H9 (cell line): ENCODE results near the gene B3GNT7. TPM values are rescaled to one million over a fixed set of nuclear protein-coding genes. Genes with fewer than 3 reads are reported as not detected.

Source experiments
- DNase-seq: peaks from one replicate; pipeline ENCODE4 v3.0.0-alpha.2; 2017
- H2AFZ ChIP-seq: one replicate; pipeline ENCODE4 v1.6.1; 2013; ENCODE audit warnings: mild to moderate bottlenecking, low read length, control low read depth, moderate library complexity
- H2AK5ac ChIP-seq: 2 replicates; pipeline ENCODE4 v1.6.1; 2013; ENCODE audit warnings: low read length, control low read depth, mixed read lengths; ENCODE audit not compliant: insufficient read length
- H2BK120ac ChIP-seq: one replicate; pipeline ENCODE4 v1.6.1; 2013; ENCODE audit warnings: low read depth, mild to moderate bottlenecking, low read length, control low read depth, inconsistent platforms; ENCODE audit not compliant: poor library complexity, severe bottlenecking
- H2BK12ac ChIP-seq: 2 replicates; pipeline ENCODE4 v1.6.1; 2013; ENCODE audit warnings: low read length, control low read depth, mixed read lengths, low read depth; ENCODE audit not compliant: insufficient read length
- H2BK15ac ChIP-seq: 2 replicates; pipeline ENCODE4 v1.6.1; 2013; ENCODE audit warnings: low read depth, low read length, control low read depth
- H2BK20ac ChIP-seq: one replicate; pipeline ENCODE4 v1.6.1; 2013; ENCODE audit warnings: low read depth, mild to moderate bottlenecking, low read length, control low read depth, inconsistent platforms; ENCODE audit not compliant: poor library complexity, severe bottlenecking
- H2BK5ac ChIP-seq: 2 replicates; pipeline ENCODE4 v1.6.1; 2013; ENCODE audit warnings: low read length, control low read depth, mixed read lengths; ENCODE audit not compliant: insufficient read length
- H3K14ac ChIP-seq: 2 replicates; pipeline ENCODE4 v1.6.1; 2013; ENCODE audit warnings: low read length, control low read depth; ENCODE audit not compliant: insufficient read depth
- H3K18ac ChIP-seq: 2 replicates; pipeline ENCODE4 v1.6.1; 2013; ENCODE audit warnings: low read depth, mild to moderate bottlenecking, mixed read lengths, low read length, control low read depth; ENCODE audit not compliant: insufficient read length
- H3K23ac ChIP-seq: 2 replicates; pipeline ENCODE4 v1.6.1; 2013; ENCODE audit warnings: low read length, control low read depth, mixed read lengths, low read depth; ENCODE audit not compliant: insufficient read length
- H3K23me2 ChIP-seq: 2 replicates; pipeline ENCODE4 v1.6.1; 2013; ENCODE audit warnings: low read depth, mild to moderate bottlenecking, mixed read lengths, low read length, control low read depth; ENCODE audit not compliant: insufficient read length, poor library complexity, severe bottlenecking
- H3K27ac ChIP-seq: 2 replicates; pipeline ENCODE4 v1.5.1; 2013; ENCODE audit warnings: low read length, control low read depth, mixed read lengths, low read depth; ENCODE audit not compliant: insufficient read length
- H3K27me3 ChIP-seq: 2 replicates; pipeline ENCODE4 v1.6.1; 2013; ENCODE audit warnings: low read length, control low read depth, inconsistent platforms; ENCODE audit not compliant: insufficient read depth
- H3K4ac ChIP-seq: 2 replicates; pipeline ENCODE4 v1.6.1; 2013; ENCODE audit warnings: low read depth, mild to moderate bottlenecking, control low read depth, inconsistent platforms, low read length, moderate library complexity
- H3K4me1 ChIP-seq: 2 replicates; pipeline ENCODE4 v1.6.1; 2013; ENCODE audit warnings: low read length, control low read depth, inconsistent platforms; ENCODE audit not compliant: insufficient read depth
- H3K4me2 ChIP-seq: 2 replicates; pipeline ENCODE4 v1.6.1; 2013; ENCODE audit warnings: low read length, control low read depth, mixed read lengths; ENCODE audit not compliant: insufficient read length, insufficient read depth
- H3K56ac ChIP-seq: 2 replicates; pipeline ENCODE4 v1.6.1; 2013; ENCODE audit warnings: low read depth, mild to moderate bottlenecking, mixed read lengths, low read length, control low read depth; ENCODE audit not compliant: insufficient read length
- H3K79me1 ChIP-seq: 2 replicates; pipeline ENCODE4 v1.6.1; 2013; ENCODE audit warnings: low read depth, mild to moderate bottlenecking, moderate library complexity, low read length, control low read depth, inconsistent platforms; ENCODE audit not compliant: insufficient read depth, poor library complexity, severe bottlenecking
- H3K79me2 ChIP-seq: 2 replicates; pipeline ENCODE4 v1.6.1; 2013; ENCODE audit warnings: low read length, control low read depth, inconsistent platforms; ENCODE audit not compliant: insufficient read depth
- H3K9ac ChIP-seq: 2 replicates; pipeline ENCODE4 v1.6.1; 2013; ENCODE audit warnings: low read length, control low read depth, mixed read lengths; ENCODE audit not compliant: insufficient read length; ENCODE audit errors: extremely low read depth
- H3K9me3 ChIP-seq: one replicate; pipeline ENCODE4 v1.6.1; 2013; ENCODE audit warnings: low read depth, low read length, inconsistent platforms; ENCODE audit not compliant: control insufficient read depth
- H3T11ph ChIP-seq: one replicate; pipeline ENCODE4 v1.6.1; 2013; ENCODE audit warnings: mild to moderate bottlenecking, low read length, control low read depth, inconsistent platforms
- H4K20me1 ChIP-seq: one replicate; pipeline ENCODE4 v1.6.1; 2013; ENCODE audit not compliant: control insufficient read depth, insufficient read length, insufficient read depth
- H4K5ac ChIP-seq: 2 replicates; pipeline ENCODE4 v1.6.1; 2013; ENCODE audit warnings: low read depth, mild to moderate bottlenecking, mixed read lengths, low read length, control low read depth; ENCODE audit not compliant: insufficient read length
- H4K8ac ChIP-seq: replicated peaks from 2 replicates; pipeline ENCODE4 v1.6.1; 2013; ENCODE audit warnings: low read length, control low read depth, mixed read lengths, low read depth; ENCODE audit not compliant: insufficient read length
- H4K91ac ChIP-seq: 2 replicates; pipeline ENCODE4 v1.6.1; 2013; ENCODE audit warnings: low read depth, mild to moderate bottlenecking, moderate library complexity, mixed read lengths, low read length, control low read depth; ENCODE audit not compliant: insufficient read length
- H3K27ac Mint-ChIP-seq, 3 experiments: 2 replicates in 2 of 3; 3 replicates in 1 of 3; pipeline ENCODE4 v1.8.0; 2020 to 2021; ENCODE audit warnings: mixed read lengths in 3 of 3, mild to moderate bottlenecking in 1 of 3, moderate library complexity in 1 of 3
- H3K27me3 Mint-ChIP-seq: 2 replicates; pipeline ENCODE4 v1.8.0; 2021; ENCODE audit warnings: low read depth, mild to moderate bottlenecking, moderate library complexity, mixed read lengths
- H3K36me3 Mint-ChIP-seq, 3 experiments: 2 replicates in 2 of 3; 3 replicates in 1 of 3; pipeline ENCODE4 v1.8.0; 2020 to 2021; ENCODE audit warnings: low read depth in 3 of 3, mixed read lengths in 3 of 3; ENCODE audit not compliant: insufficient read depth in 1 of 3
- H3K4me1 Mint-ChIP-seq, 2 experiments: 2 replicates each; pipeline ENCODE4 v1.8.0; 2020; ENCODE audit warnings: mixed read lengths in 2 of 2
- H3K4me3 Mint-ChIP-seq, 2 experiments: 2 replicates in 1 of 2; 3 replicates in 1 of 2; pipeline ENCODE4 v1.8.0; 2020 to 2021; ENCODE audit warnings: mild to moderate bottlenecking in 2 of 2, mixed read lengths in 2 of 2, moderate library complexity in 1 of 2
- H3K9me3 Mint-ChIP-seq, 2 experiments: 2 replicates in 1 of 2; 3 replicates in 1 of 2; pipeline ENCODE4 v1.8.0; 2020; ENCODE audit warnings: mild to moderate bottlenecking in 2 of 2, mixed read lengths in 2 of 2, moderate library complexity in 1 of 2
- CTCF ChIP-seq: fragments of 200-600 bp; sonication (generic); conservative IDR thresholded peaks from 3 replicates; pipeline ENCODE4 v1.8.0; 2021; ENCODE audit warnings: antibody characterized with exemption, mild to moderate bottlenecking
- WGBS: extraction: QIAGEN DNeasy Blood & Tissue Kit; methylation state at CpG from one replicate; pipeline ENCODE4 v1.1.7; 2013; ENCODE audit warnings: missing lambda C conversion rate, low lambda C conversion rate, mixed read lengths; ENCODE audit not compliant: insufficient read length; ENCODE audit errors: extremely low coverage; 5-methylcytosine and 5-hydroxymethylcytosine counted together
- total RNA-seq: library from RNA; stranded (reverse); gene quantifications from 2 replicates; pipeline ENCODE4 v1.2.1, GENCODE V29; 2021

Gene B3GNT7
- total RNA-seq, 1 experiment from 2014 or later: 42.2 TPM

- Histone ChIP-seq H3K9ac (no peak overlapping the region), H2BK20ac (no peak overlapping the region), H4K5ac (no peak overlapping the region), H3K79me1 (no peaks in the 10 kb centered on the region), H2BK5ac (no peak overlapping the region), H3K4me1 (peaks cover 6% of the 10 kb centered on the region; the same call in 1 of the 2 replicates), H3T11ph (no peak overlapping the region), H2AK5ac (no peak overlapping the region), H3K4ac (no peak overlapping the region), H3K23ac (no peak overlapping the region), H2BK15ac (no peak overlapping the region), H4K20me1 (no peaks in the 10 kb centered on the region), H3K79me2 (no peaks in the 10 kb centered on the region), H2BK120ac (no peak overlapping the region), H3K14ac (no peak overlapping the region; the same call in 1 of the 2 replicates), H3K56ac (no peak overlapping the region), H4K91ac (no peak overlapping the region), H3K27me3 (no peaks in the 10 kb centered on the region), H2BK12ac (no peak overlapping the region), H3K27ac (no peak overlapping the region), H3K9me3 (no peaks in the 10 kb centered on the region), H3K18ac (no peak overlapping the region), H2AFZ (no peak overlapping the region), H4K8ac (no peak overlapping the region), H3K4me2 (no peak overlapping the region), H3K23me2 (peaks cover 4% of the 10 kb centered on the region)
- no peak overlapping the region for H3K27ac Mint-ChIP-seq
- peaks cover 23 to 25% of the 10 kb centered on the region in 2 experiments for H3K4me1 Mint-ChIP-seq
- no peak for DNase-seq
- H3K36me3 Mint-ChIP-seq: peaks cover 7 to 10% (median 8%) of the 10 kb centered on the region in 3 experiments
- no peak overlapping the region for H3K4me3 Mint-ChIP-seq
- 100% methylated on average over 3 of the region's 5 CpGs for WGBS
- peaks cover 2% of the 10 kb centered on the region; the same call in 1 of the 2 replicates for H3K27me3 Mint-ChIP-seq
- no peak for TF ChIP-seq CTCF
- H3K9me3 Mint-ChIP-seq: peaks cover 13 to 15% of the 10 kb centered on the region in 2 experiments
Measured at GRCh38 chr2:231380991-231381847, 14.3 kb upstream of the B3GNT7 start.
